MG63 (cell line): ENCODE results near the gene KLHL29. TPM values are rescaled to one million over a fixed set of nuclear protein-coding genes. Genes with fewer than 3 reads are reported as not detected.

Experiments used
- DNase-seq: peaks from one replicate; pipeline ENCODE4 v3.0.0-alpha.2; 2020
- H3K27me3 ChIP-seq: fragments of 250-450 bp; sonication (Bioruptor Pico); 2 replicates; pipeline ENCODE4 v1.5.1; 2020; ENCODE audit warnings: mild to moderate bottlenecking, moderate library complexity
- H3K36me3 ChIP-seq: fragments of 250-450 bp; sonication (Bioruptor Pico); 2 replicates; pipeline ENCODE4 v1.5.1; 2020; ENCODE audit warnings: mild to moderate bottlenecking, moderate library complexity
- H3K4me3 ChIP-seq: fragments of 250-450 bp; sonication (Bioruptor Pico); 2 replicates; pipeline ENCODE4 v1.5.1; 2020; ENCODE audit warnings: mild to moderate bottlenecking, moderate library complexity
- H3K9me3 ChIP-seq: fragments of 250-450 bp; sonication (Bioruptor Pico); 2 replicates; pipeline ENCODE4 v1.5.1; 2020; ENCODE audit warnings: mild to moderate bottlenecking, moderate library complexity
- total RNA-seq: library from RNA; depleted of rRNA; stranded (reverse); fragments of >200 nt; shearing (Covaris generic); gene quantifications from 2 replicates; pipeline ENCODE4 v1.2.3, GENCODE V29; 2014; ENCODE audit warnings: low replicate concordance

KLHL29 gene
- total RNA-seq, 1 experiment from 2014 or later = 1.5 TPM

GRCh38 chr2:23745068-23745725 lies 360.2 kb downstream of the KLHL29 start:
- Histone ChIP-seq H3K9me3 (no peaks in the 10 kb centered on the region), H3K27me3 (no peaks in the 10 kb centered on the region)
- DNase-seq = no peak

GRCh38 chr2:23745726-23746105 lies 360.7 kb downstream of the KLHL29 start:
- H3K4me3 ChIP-seq = no peak overlapping the region
- DNase-seq = peak; percentile 14
- H3K9me3 ChIP-seq = no peaks in the 10 kb centered on the region
- no peaks in the 10 kb centered on the region; the same call in 1 of the 2 replicates for H3K36me3 ChIP-seq
- no peaks in the 10 kb centered on the region for H3K27me3 ChIP-seq

More at GRCh38 chr2:23745068-23745725, 360.2 kb downstream of the KLHL29 start:
- H3K4me3 ChIP-seq = no peak overlapping the region
- H3K36me3 ChIP-seq = no peaks in the 10 kb centered on the region; the same call in 1 of the 2 replicates

- Histone ChIP-seq H3K27me3 (no peaks in the 10 kb centered on the region), H3K4me3 (no peak overlapping the region), H3K9me3 (no peaks in the 10 kb centered on the region), H3K36me3 (no peaks in the 10 kb centered on the region; the same call in 1 of the 2 replicates)
- no peak for DNase-seq
These were observed 361.3 kb downstream of the KLHL29 start for GRCh38 chr2:23746141-23746863.

GRCh38 chr2:23751747-23752265 lies 366.8 kb downstream of the KLHL29 start:
- DNase-seq = no peak
- H3K9me3 ChIP-seq = no peaks in the 10 kb centered on the region
- H3K36me3 ChIP-seq = peaks cover 2% of the 10 kb centered on the region
- H3K4me3 ChIP-seq = no peak overlapping the region
- no peaks in the 10 kb centered on the region for H3K27me3 ChIP-seq

- Histone ChIP-seq H3K4me3 (no peak overlapping the region), H3K36me3 (peaks cover 7% of the 10 kb centered on the region), H3K9me3 (no peaks in the 10 kb centered on the region), H3K27me3 (no peaks in the 10 kb centered on the region)
- no peak for DNase-seq
These were observed 368.5 kb downstream of the KLHL29 start for GRCh38 chr2:23753291-23754010.

GRCh38 chr2:23754970-23755369 lies 370.0 kb downstream of the KLHL29 start:
- DNase-seq = no peak
- Histone ChIP-seq H3K27me3 (no peaks in the 10 kb centered on the region), H3K4me3 (no peak overlapping the region), H3K9me3 (no peaks in the 10 kb centered on the region), H3K36me3 (peaks cover 7% of the 10 kb centered on the region)

GRCh38 chr2:23756593-23757292 lies 371.8 kb downstream of the KLHL29 start:
- Histone ChIP-seq H3K36me3 (peaks cover 12% of the 10 kb centered on the region), H3K4me3 (no peak overlapping the region), H3K9me3 (no peaks in the 10 kb centered on the region), H3K27me3 (no peaks in the 10 kb centered on the region)
- peak; percentile 15 for DNase-seq

- no peaks in the 10 kb centered on the region for H3K27me3 ChIP-seq
- no peak overlapping the region for H3K4me3 ChIP-seq
- peaks cover 12% of the 10 kb centered on the region for H3K36me3 ChIP-seq
- peak; percentile 67 for DNase-seq
- no peaks in the 10 kb centered on the region for H3K9me3 ChIP-seq
These were observed 372.9 kb downstream of the KLHL29 start for GRCh38 chr2:23757686-23758433.
